Natural killer cell (primary cell): ENCODE measurements around the gene MGME1. TPM values are rescaled to one million over a fixed set of nuclear protein-coding genes. Genes with fewer than 3 reads are reported as not detected.

Source experiments
- ATAC-seq, 3 donors: fragments of 150-1000 bp in 2 of 3; fragments of 200-7000 bp in 1 of 3; cut with Tn5 transposase; 1 replicate in 1 of 3; 2 replicates in 2 of 3; pipeline ENCODE4 v1.10.0; 2021; ENCODE audit warnings: mild to moderate bottlenecking in 2 of 3, moderate library complexity in 2 of 3
- DNase-seq, 2 donors: peaks; one replicate each; pipeline versions ENCODE4 v3.0.0 to v3.0.0-alpha.2; 2013 to 2021; ENCODE audit warnings: mixed read lengths in 1 of 2
- H3K27ac ChIP-seq: one replicate; pipeline ENCODE4 v1.5.1; 2013; ENCODE audit warnings: mild to moderate bottlenecking, low read length
- H3K27me3 ChIP-seq: one replicate; pipeline ENCODE4 v1.6.1; 2013; ENCODE audit warnings: low read length; ENCODE audit not compliant: control insufficient read depth, insufficient read depth
- H3K36me3 ChIP-seq: one replicate; pipeline ENCODE4 v1.6.1; 2013; ENCODE audit warnings: low read length; ENCODE audit not compliant: control insufficient read depth, insufficient read depth
- H3K4me1 ChIP-seq: one replicate; pipeline ENCODE4 v1.6.1; 2013; ENCODE audit warnings: low read length; ENCODE audit not compliant: control insufficient read depth, insufficient read depth
- H3K4me3 ChIP-seq: one replicate; pipeline ENCODE4 v1.5.1; 2013; ENCODE audit warnings: low read length
- H3K9me3 ChIP-seq: one replicate; pipeline ENCODE4 v1.6.1; 2013; ENCODE audit warnings: low read length; ENCODE audit not compliant: control insufficient read depth, insufficient read depth
- H3K27ac Mint-ChIP-seq, 2 donors: one replicate each; pipeline ENCODE4 v1.8.0; 2022; ENCODE audit warnings: mild to moderate bottlenecking in 2 of 2, mixed read lengths in 2 of 2, moderate library complexity in 1 of 2
- H3K27me3 Mint-ChIP-seq, 2 donors: one replicate each; pipeline ENCODE4 v1.8.0; 2022; ENCODE audit warnings: low read depth in 2 of 2, mixed read lengths in 2 of 2
- H3K36me3 Mint-ChIP-seq: one replicate; pipeline ENCODE4 v1.8.0; 2022; ENCODE audit warnings: mixed read lengths
- H3K4me1 Mint-ChIP-seq, 2 donors: one replicate each; pipeline ENCODE4 v1.8.0; 2022; ENCODE audit warnings: mixed read lengths in 2 of 2
- H3K4me3 Mint-ChIP-seq: one replicate; pipeline ENCODE4 v1.8.0; 2022; ENCODE audit warnings: mild to moderate bottlenecking, moderate library complexity, mixed read lengths
- H3K9me3 Mint-ChIP-seq, 2 donors: one replicate each; pipeline ENCODE4 v1.8.0; 2022; ENCODE audit warnings: mixed read lengths in 2 of 2
- WGBS: methylation state at CpG from one replicate; pipeline ENCODE4 v1.1.7; 2013; ENCODE audit warnings: missing lambda C conversion rate; ENCODE audit not compliant: insufficient coverage; 5-methylcytosine and 5-hydroxymethylcytosine counted together
- intact Hi-C: fragments of 100-400 bp; cut with micrococcal nuclease; formaldehyde crosslinking; loops from one replicate; pipeline ENCODE4 v1.14.2; 2022
- total RNA-seq, 4 donors: library from RNA; stranded (reverse); fragments of 120-200 nt in 1 of 4; gene quantifications; one replicate each; pipeline versions ENCODE4 v1.2.3 to v1.2.4, GENCODE V29; 2013 to 2022
- TF ChIP-seq, protein P1 (sequence below): fragments of 200-600 bp; IDR thresholded peaks from one replicate; pipeline ENCODE4 v1.8.0; 2022; ENCODE audit warnings: antibody characterized with exemption

MGME1 gene, protein sequence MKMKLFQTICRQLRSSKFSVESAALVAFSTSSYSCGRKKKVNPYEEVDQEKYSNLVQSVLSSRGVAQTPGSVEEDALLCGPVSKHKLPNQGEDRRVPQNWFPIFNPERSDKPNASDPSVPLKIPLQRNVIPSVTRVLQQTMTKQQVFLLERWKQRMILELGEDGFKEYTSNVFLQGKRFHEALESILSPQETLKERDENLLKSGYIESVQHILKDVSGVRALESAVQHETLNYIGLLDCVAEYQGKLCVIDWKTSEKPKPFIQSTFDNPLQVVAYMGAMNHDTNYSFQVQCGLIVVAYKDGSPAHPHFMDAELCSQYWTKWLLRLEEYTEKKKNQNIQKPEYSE
- 10 to 100 TPM; 10.3 to 25.1 (median 13.0) TPM for total RNA-seq
- total RNA-seq (2013): 41.6 TPM

DNA sequence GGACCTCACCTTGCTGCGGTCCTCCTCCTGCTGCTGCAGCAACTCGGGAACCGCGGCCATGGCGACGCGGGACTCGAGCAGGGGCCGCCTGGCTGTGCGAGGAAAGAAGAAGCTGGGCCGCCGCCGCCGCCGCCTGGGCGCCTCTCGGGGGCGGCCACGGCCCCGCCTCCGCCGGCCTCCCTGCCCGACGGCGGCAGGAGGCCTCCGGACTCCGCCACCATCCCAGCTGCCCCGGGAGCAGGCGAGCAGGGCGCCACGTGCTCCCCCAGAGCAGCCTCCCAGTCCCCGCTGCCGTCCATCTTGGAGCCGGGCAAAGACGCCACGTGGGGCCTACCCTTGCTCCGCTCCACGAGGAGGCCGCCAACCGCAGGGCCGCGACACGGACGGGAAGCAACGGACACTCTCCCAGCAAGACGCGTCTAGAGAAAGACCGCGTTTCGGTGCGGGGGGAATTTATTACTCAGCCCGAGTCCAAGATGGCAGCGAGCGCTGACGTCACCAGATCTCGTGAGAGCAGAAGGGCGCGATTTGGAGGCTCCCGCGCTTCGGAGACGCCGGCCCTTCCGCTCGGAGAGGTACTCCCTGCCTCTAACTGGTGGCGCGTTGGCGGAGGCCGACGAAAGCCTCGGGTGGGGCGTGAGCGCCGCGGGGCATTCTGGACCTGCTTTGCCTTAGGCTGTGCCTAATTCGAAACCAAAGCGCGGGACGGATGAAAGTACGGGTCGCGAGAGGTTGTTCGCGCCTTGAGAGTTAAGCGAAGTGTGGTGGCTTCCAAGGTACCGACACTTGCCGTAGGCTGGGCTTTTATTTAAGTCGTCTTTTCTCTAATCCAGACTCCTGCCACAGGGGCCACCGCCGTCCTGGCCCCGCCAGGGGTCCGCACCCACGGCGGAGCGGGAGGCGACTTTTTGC, at the start of gene MGME1, which contains the start of gene SNX5:
Gene MGME1 (plus strand): TSS at position 653 of the 912 bp plus-strand sequence. CDS start 842 bp downstream, outside the sequence.
Gene SNX5 (minus strand): TSS at position 429 of the 912 bp plus-strand sequence. CDS start 369 bp downstream, at position 60.
- TF ChIP-seq, protein P1, sequence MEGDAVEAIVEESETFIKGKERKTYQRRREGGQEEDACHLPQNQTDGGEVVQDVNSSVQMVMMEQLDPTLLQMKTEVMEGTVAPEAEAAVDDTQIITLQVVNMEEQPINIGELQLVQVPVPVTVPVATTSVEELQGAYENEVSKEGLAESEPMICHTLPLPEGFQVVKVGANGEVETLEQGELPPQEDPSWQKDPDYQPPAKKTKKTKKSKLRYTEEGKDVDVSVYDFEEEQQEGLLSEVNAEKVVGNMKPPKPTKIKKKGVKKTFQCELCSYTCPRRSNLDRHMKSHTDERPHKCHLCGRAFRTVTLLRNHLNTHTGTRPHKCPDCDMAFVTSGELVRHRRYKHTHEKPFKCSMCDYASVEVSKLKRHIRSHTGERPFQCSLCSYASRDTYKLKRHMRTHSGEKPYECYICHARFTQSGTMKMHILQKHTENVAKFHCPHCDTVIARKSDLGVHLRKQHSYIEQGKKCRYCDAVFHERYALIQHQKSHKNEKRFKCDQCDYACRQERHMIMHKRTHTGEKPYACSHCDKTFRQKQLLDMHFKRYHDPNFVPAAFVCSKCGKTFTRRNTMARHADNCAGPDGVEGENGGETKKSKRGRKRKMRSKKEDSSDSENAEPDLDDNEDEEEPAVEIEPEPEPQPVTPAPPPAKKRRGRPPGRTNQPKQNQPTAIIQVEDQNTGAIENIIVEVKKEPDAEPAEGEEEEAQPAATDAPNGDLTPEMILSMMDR: no peak
- Histone ChIP-seq H3K9me3 (no peaks in the 10 kb centered on the region), H3K4me1 (peaks cover 40% of the 10 kb centered on the region), H3K27ac (peak within 1 kb of the TSS; percentile 99), H3K4me3 (peak within 1 kb of the TSS; percentile 88), H3K27me3 (no peaks in the 10 kb centered on the region), H3K36me3 (no peaks in the 10 kb centered on the region)
- Mint-ChIP-seq H3K9me3 (no peaks in the 10 kb centered on the region), H3K4me3 (peak within 1 kb of the TSS; percentile 98), H3K27me3 (no peaks in the 10 kb centered on the region), H3K27ac (peak within 1 kb of the TSS; percentile 95 to 98), H3K4me1 (peaks cover 80 to 83% of the 10 kb centered on the region in 2 donors), H3K36me3 (no peaks in the 10 kb centered on the region)
- intact Hi-C loops: loop anchor here (2.0 to 10.0 kb wide), 7 partner anchors 30 to 1234 kb away; partner anchors contain the start of genes KAT14, PET117, RRBP1 and SEC23B
- under 1% methylated on average over 96 of the region's 96 CpGs for WGBS
- ATAC-seq: peak; percentile 87 to 97 (median 91)
- peak; percentile 99 for DNase-seq

DNA sequence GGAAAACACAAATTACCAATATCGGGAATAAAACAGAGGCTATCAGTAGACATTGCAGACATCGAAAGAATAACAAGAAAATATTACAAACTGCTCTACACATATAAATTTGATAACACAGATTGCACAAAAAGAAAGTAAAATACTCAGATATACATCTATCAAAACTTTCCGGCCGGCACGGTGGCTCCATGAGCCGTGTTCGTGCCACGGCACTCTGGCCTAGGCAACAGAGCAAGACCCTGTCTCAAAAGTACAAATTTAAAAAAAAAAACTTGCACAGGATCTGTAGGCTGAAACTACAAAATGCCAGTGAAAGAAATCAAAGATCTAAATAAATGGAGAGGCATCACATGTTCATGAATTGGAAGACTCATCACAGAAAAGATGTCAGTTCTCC, 49.7 kb upstream of the MGME1 start:
- H3K4me1 ChIP-seq: no peaks in the 10 kb centered on the region
- Mint-ChIP-seq H3K4me1 (no peaks in the 10 kb centered on the region), H3K27me3 (peaks cover 3 to 8% of the 10 kb centered on the region in 2 donors), H3K9me3 (no peaks in the 10 kb centered on the region), H3K4me3 (no peak overlapping the region), H3K27ac (no peak overlapping the region), H3K36me3 (no peaks in the 10 kb centered on the region)
- H3K27ac ChIP-seq: no peak overlapping the region
- ATAC-seq: no peak
- no peaks in the 10 kb centered on the region for H3K36me3 ChIP-seq
- H3K9me3 ChIP-seq: no peaks in the 10 kb centered on the region
- no peak overlapping the region for H3K4me3 ChIP-seq
- WGBS: 97% methylated on average over 8 of the region's 8 CpGs
- no peak for DNase-seq
- intact Hi-C loops: no loop called here
- no peaks in the 10 kb centered on the region for H3K27me3 ChIP-seq
- TF ChIP-seq, protein P1: no peak

DNA sequence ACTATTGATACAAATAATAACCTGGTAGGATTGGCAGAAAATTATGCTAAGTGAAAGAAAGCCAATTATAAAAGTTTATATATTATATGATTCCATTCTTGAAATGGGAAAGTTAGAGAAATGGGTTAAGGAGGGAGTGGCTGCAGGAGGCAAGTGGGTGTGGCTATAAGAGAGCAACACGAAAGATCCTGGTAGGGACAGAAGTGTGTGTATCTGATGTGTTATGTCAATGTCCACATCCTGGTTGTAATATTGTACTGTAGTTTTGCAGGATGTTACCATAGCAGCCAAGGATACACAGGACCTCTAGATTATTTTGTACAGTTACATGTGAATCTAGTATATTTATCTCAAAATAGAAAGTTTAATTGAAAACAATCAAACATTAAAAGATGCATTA, 47.0 kb upstream of the MGME1 start:
- Mint-ChIP-seq H3K27me3 (peaks cover 3 to 8% of the 10 kb centered on the region in 2 donors), H3K27ac (no peak overlapping the region), H3K4me1 (no peaks in the 10 kb centered on the region), H3K9me3 (no peaks in the 10 kb centered on the region), H3K4me3 (no peak overlapping the region), H3K36me3 (no peaks in the 10 kb centered on the region)
- intact Hi-C loops: no loop called here
- no peak for DNase-seq
- no peak for ATAC-seq
- TF ChIP-seq, protein P1: no peak
- Histone ChIP-seq H3K36me3 (no peaks in the 10 kb centered on the region), H3K9me3 (no peaks in the 10 kb centered on the region), H3K4me3 (no peak overlapping the region), H3K4me1 (no peaks in the 10 kb centered on the region), H3K27me3 (no peaks in the 10 kb centered on the region), H3K27ac (no peak overlapping the region)
- 33% methylated on average over 1 of the region's 1 CpG for WGBS
